Trophoblast cell (in vitro differentiated cells and primary cell): ENCODE measurements around the gene C1orf159.
A peak's percentile ranks its signal among the peaks of the same experiment; 100 is the strongest.
"Not testable (repeated sequence)": the region's sequence is repeated elsewhere in the genome, so short reads cannot be mapped to it uniquely, and the experiment has no call there.

Source experiments
- DNase-seq, 2 donors: peaks; one replicate each; pipeline ENCODE4 v3.0.0-alpha.2; 2016
- H2AFZ ChIP-seq: 2 replicates; pipeline ENCODE4 v1.6.1; 2013; ENCODE audit warnings: low read length, moderate library complexity, mild to moderate bottlenecking; ENCODE audit not compliant: insufficient read depth, poor library complexity
- H2AK5ac ChIP-seq: 2 replicates; pipeline ENCODE4 v1.6.1; 2013; ENCODE audit warnings: mild to moderate bottlenecking, low read length
- H2BK120ac ChIP-seq: 2 replicates; pipeline ENCODE4 v1.6.1; 2013; ENCODE audit warnings: low read length, mild to moderate bottlenecking, moderate library complexity; ENCODE audit not compliant: insufficient read depth, poor library complexity
- H2BK12ac ChIP-seq: 2 replicates; pipeline ENCODE4 v1.6.1; 2013; ENCODE audit warnings: mild to moderate bottlenecking, low read length, moderate library complexity
- H2BK5ac ChIP-seq: 2 replicates; pipeline ENCODE4 v1.6.1; 2013; ENCODE audit warnings: low read length, low read depth, moderate library complexity, mild to moderate bottlenecking; ENCODE audit not compliant: poor library complexity
- H3K14ac ChIP-seq: 2 replicates; pipeline ENCODE4 v1.6.1; 2013; ENCODE audit warnings: mild to moderate bottlenecking, low read length
- H3K18ac ChIP-seq: 2 replicates; pipeline ENCODE4 v1.6.1; 2013; ENCODE audit warnings: mild to moderate bottlenecking, low read length
- H3K23ac ChIP-seq: 2 replicates; pipeline ENCODE4 v1.6.1; 2013; ENCODE audit warnings: low read length
- H3K27ac ChIP-seq: 2 replicates; pipeline ENCODE4 v1.5.1; 2013; ENCODE audit warnings: low read depth, mild to moderate bottlenecking, inconsistent platforms, low read length, moderate library complexity
- H3K27me3 ChIP-seq: 2 replicates; pipeline ENCODE4 v1.6.1; 2013; ENCODE audit warnings: inconsistent platforms, mild to moderate bottlenecking, low read length, moderate library complexity; ENCODE audit not compliant: insufficient read depth
- H3K36me3 ChIP-seq, 2 experiments: 1 replicate in 1 of 2; 2 replicates in 1 of 2; pipeline ENCODE4 v1.6.1; 2013; ENCODE audit warnings: low read length in 2 of 2, mild to moderate bottlenecking in 2 of 2, moderate library complexity in 1 of 2; ENCODE audit not compliant: insufficient read depth in 2 of 2, control insufficient read depth in 1 of 2
- H3K4ac ChIP-seq: 2 replicates; pipeline ENCODE4 v1.6.1; 2013; ENCODE audit warnings: low read depth, mild to moderate bottlenecking, low read length, moderate library complexity
- H3K4me1 ChIP-seq, 2 experiments: 1 replicate in 1 of 2; 2 replicates in 1 of 2; pipeline ENCODE4 v1.6.1; 2013; ENCODE audit warnings: low read length in 2 of 2, mild to moderate bottlenecking in 2 of 2, moderate library complexity in 1 of 2; ENCODE audit not compliant: insufficient read depth in 2 of 2, control insufficient read depth in 1 of 2
- H3K4me2 ChIP-seq: 2 replicates; pipeline ENCODE4 v1.6.1; 2013; ENCODE audit warnings: inconsistent platforms, mild to moderate bottlenecking, low read length, moderate library complexity
- H3K4me3 ChIP-seq: 2 replicates; pipeline ENCODE4 v1.5.1; 2013; ENCODE audit warnings: mild to moderate bottlenecking, low read depth, low read length, inconsistent platforms
- H3K79me1 ChIP-seq: one replicate; pipeline ENCODE4 v1.6.1; 2013; ENCODE audit warnings: low read length
- H3K79me2 ChIP-seq: 2 replicates; pipeline ENCODE4 v1.6.1; 2013; ENCODE audit warnings: low read length, mild to moderate bottlenecking; ENCODE audit not compliant: control insufficient read depth, insufficient read depth, poor library complexity
- H3K9ac ChIP-seq: 2 replicates; pipeline ENCODE4 v1.6.1; 2013; ENCODE audit warnings: mild to moderate bottlenecking, low read length
- H3K9me3 ChIP-seq: 2 replicates; pipeline ENCODE4 v1.6.1; 2013; ENCODE audit warnings: low read depth, mild to moderate bottlenecking, control low read depth, inconsistent platforms, low read length; ENCODE audit not compliant: insufficient read depth
- H4K12ac ChIP-seq: 2 replicates; pipeline ENCODE4 v1.6.1; 2013; ENCODE audit warnings: low read depth, mild to moderate bottlenecking, low read length, moderate library complexity
- H4K8ac ChIP-seq: 2 replicates; pipeline ENCODE4 v1.6.1; 2013; ENCODE audit warnings: low read depth, mild to moderate bottlenecking, low read length, moderate library complexity
- H4K91ac ChIP-seq: one replicate; pipeline ENCODE4 v1.6.1; 2013; ENCODE audit warnings: low read depth, mild to moderate bottlenecking, low read length, moderate library complexity
- WGBS: extraction: QIAGEN DNeasy Blood & Tissue Kit; methylation state at CpG from one replicate; pipeline ENCODE4 v1.1.7; 2013; ENCODE audit warnings: missing lambda C conversion rate; ENCODE audit not compliant: insufficient read length, insufficient coverage; ENCODE audit errors: extremely low coverage; 5-methylcytosine and 5-hydroxymethylcytosine counted together

Gene C1orf159

GRCh38 chr1:1079408-1080121, 36.3 kb downstream of the C1orf159 start:
- peaks cover 3 to 11% of the 10 kb centered on the region in 2 experiments for H3K36me3 ChIP-seq
- H2BK120ac ChIP-seq, result peak overlapping the region; percentile 98
- peaks cover 16 to 17% of the 10 kb centered on the region in 2 experiments for H3K4me1 ChIP-seq
- H2BK5ac ChIP-seq, result peak overlapping the region; percentile 98
- peaks cover 10% of the 10 kb centered on the region for H3K79me2 ChIP-seq
- peaks cover 18% of the 10 kb centered on the region for H3K79me1 ChIP-seq
- peak overlapping the region; percentile 52 for H3K4me3 ChIP-seq
- H3K27me3 ChIP-seq, result no peaks in the 10 kb centered on the region
- peak overlapping the region; percentile 63 for H4K12ac ChIP-seq
- no CpG with 5 or more reads among the region's 38 CpGs for WGBS
- peak overlapping the region; percentile 98 for H3K14ac ChIP-seq
- H3K9me3 ChIP-seq, result no peaks in the 10 kb centered on the region
- peak overlapping the region; percentile 48 for H3K4me2 ChIP-seq
- H2BK12ac ChIP-seq, result peak overlapping the region; percentile 96
- peak; percentile 99 for DNase-seq
- peak overlapping the region; percentile 100 for H3K27ac ChIP-seq
- H4K91ac ChIP-seq, result peak overlapping the region; percentile 99
- H3K18ac ChIP-seq, result peak overlapping the region; percentile 99
- H3K9ac ChIP-seq, result no peak overlapping the region
- peak overlapping the region; percentile 81 for H3K4ac ChIP-seq
- H2AFZ ChIP-seq, result peak overlapping the region; percentile 82
- peak overlapping the region; percentile 88 for H4K8ac ChIP-seq
- no peak overlapping the region for H3K23ac ChIP-seq
- peak overlapping the region; percentile 99 for H2AK5ac ChIP-seq

- not testable (repeated sequence) for H4K91ac ChIP-seq, H3K36me3 ChIP-seq, H4K8ac ChIP-seq, H3K14ac ChIP-seq, H3K9ac ChIP-seq, H2AFZ ChIP-seq, DNase-seq, H3K27ac ChIP-seq, H3K23ac ChIP-seq, H2BK12ac ChIP-seq, H3K4me3 ChIP-seq, H2AK5ac ChIP-seq, H3K4ac ChIP-seq, H3K79me2 ChIP-seq, H2BK120ac ChIP-seq, H3K9me3 ChIP-seq, H4K12ac ChIP-seq, H2BK5ac ChIP-seq, H3K4me2 ChIP-seq, H3K27me3 ChIP-seq, H3K18ac ChIP-seq
- H3K79me1 ChIP-seq, result peaks cover 28% of the 10 kb centered on the region
- no CpG with 5 or more reads among the region's 21 CpGs for WGBS
- H3K4me1 ChIP-seq, result peaks cover 30 to 35% of the 10 kb centered on the region in 2 experiments
These were observed 38.5 kb downstream of the C1orf159 start for GRCh38 chr1:1077396-1077795.

DNA sequence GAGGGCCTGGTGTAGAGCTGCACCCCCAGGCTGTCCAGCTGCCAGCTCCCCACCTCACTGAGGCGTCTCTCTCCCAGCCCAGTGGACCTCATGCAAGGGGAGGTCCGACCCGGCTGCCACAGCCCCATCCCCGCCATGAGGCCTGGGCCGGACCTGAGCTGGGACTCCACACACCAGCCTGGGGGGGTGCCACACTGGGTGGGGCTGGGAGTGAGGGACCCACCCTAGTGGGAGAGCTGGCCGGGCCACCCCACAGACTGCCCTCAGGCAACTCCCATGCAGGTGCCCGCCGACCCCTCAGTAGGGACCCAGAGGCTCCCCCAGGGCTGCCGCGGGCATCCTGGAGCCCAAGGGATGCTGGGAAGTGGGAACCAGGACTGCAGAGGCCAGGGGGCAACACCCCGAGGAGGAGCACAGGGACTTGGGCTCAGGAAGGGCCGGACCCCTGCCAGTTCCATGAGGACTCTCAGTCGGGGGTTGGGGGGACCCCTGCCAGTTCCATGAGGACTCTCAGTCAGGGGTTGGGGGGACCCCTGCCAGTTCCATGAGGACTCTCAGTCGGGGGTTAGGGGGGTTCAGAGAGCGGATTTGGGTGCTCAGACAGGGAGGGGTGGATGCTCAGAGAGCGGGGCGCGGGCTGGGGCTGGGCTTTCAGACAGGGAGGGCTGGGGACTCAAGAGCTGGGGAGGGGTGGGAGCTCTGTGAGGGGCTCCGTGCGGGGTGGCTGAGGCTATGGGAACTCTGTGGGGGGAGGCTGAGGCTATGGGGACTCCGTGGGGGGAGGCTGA, 40.5 kb downstream of the C1orf159 start:
- Histone ChIP-seq H3K9me3 (peaks cover 2% of the 10 kb centered on the region), H2BK12ac (peak overlapping the region; percentile 16), H3K4me3 (no peak overlapping the region), H3K18ac (no peak overlapping the region), H3K4me1 (peaks cover 31 to 37% of the 10 kb centered on the region in 2 experiments), H4K12ac (no peak overlapping the region), H2AK5ac (no peak overlapping the region), H3K79me1 (peaks cover 26% of the 10 kb centered on the region), H3K36me3 (no peaks in the 10 kb centered on the region), H4K91ac (peak overlapping the region; percentile 80), H3K9ac (no peak overlapping the region), H3K4me2 (no peak overlapping the region), H4K8ac (no peak overlapping the region), H2BK5ac (no peak overlapping the region), H3K27ac (no peak overlapping the region), H3K14ac (no peak overlapping the region), H2AFZ (no peak overlapping the region), H3K4ac (no peak overlapping the region), H3K23ac (no peak overlapping the region), H3K27me3 (no peaks in the 10 kb centered on the region), H2BK120ac (no peak overlapping the region), H3K79me2 (peaks cover 6% of the 10 kb centered on the region)
- WGBS, result no CpG with 5 or more reads among the region's 21 CpGs
- DNase-seq, result no peak

DNA sequence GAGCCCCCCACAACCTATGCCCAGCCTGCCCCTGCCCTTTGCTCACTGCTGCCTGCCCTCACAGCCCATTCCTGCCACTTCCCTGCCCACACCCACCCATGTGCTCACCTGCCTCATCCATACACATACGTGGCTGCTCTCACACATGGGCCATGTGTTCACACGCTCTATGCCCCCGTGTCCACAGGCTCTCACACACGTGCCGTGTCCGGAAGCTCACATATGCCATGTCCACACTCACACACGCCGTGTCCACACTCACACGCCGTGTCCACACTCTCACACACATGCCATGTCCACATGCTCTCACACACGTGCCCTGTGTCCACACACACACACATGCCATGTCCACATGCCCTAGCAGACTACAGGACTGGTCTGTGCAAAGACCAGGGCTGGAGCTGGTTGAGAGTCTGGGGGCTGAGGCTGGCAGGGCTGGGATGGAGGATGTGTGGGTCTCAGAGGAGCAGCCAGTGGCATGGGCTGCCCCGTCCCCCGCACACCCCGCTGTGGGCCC, 41.2 kb downstream of the C1orf159 start:
- Histone ChIP-seq H3K23ac (no peak overlapping the region), H2BK5ac (no peak overlapping the region), H4K12ac (no peak overlapping the region), H4K91ac (peak overlapping the region; percentile 80), H2AK5ac (peak overlapping the region; percentile 47), H3K4me3 (peak overlapping the region; percentile 8), H3K27ac (no peak overlapping the region), H3K27me3 (no peaks in the 10 kb centered on the region), H2AFZ (no peak overlapping the region), H3K14ac (peak overlapping the region; percentile 25), H3K18ac (no peak overlapping the region), H3K9ac (no peak overlapping the region), H3K4me1 (peaks cover 31 to 37% of the 10 kb centered on the region in 2 experiments), H2BK12ac (peak overlapping the region; percentile 2), H3K4me2 (no peak overlapping the region), H4K8ac (no peak overlapping the region), H3K79me1 (peaks cover 25% of the 10 kb centered on the region), H3K9me3 (peaks cover 2% of the 10 kb centered on the region), H2BK120ac (no peak overlapping the region), H3K4ac (no peak overlapping the region), H3K36me3 (no peaks in the 10 kb centered on the region), H3K79me2 (peaks cover 2% of the 10 kb centered on the region)
- WGBS, result no CpG with 5 or more reads among the region's 14 CpGs
- DNase-seq, result no peak
